Coronary artery (tissue), 2 donors: ENCODE results near the gene SRRM4.
A peak's percentile ranks its signal among the peaks of the same experiment; 100 is the strongest.
"Not testable (repeated sequence)": the region's sequence is repeated elsewhere in the genome, so short reads cannot be mapped to it uniquely, and the experiment has no call there.

Experiments used
- DNase-seq: peaks from one replicate; pipeline ENCODE4 v3.0.0-alpha.2; 2017; ENCODE audit warnings: low spot score
- H3K27ac ChIP-seq, 2 donors: fragments of 200-600 bp; sonication (generic); one replicate each; pipeline ENCODE4 v1.5.1; 2016 to 2019
- H3K4me3 ChIP-seq: fragments of 200-600 bp; sonication (generic); 2 replicates; pipeline ENCODE4 v1.5.1; 2016; ENCODE audit warnings: mild to moderate bottlenecking, moderate library complexity
- TF ChIP-seq, protein P1 (sequence below): fragments of 200-600 bp; sonication (generic); IDR thresholded peaks from one replicate; pipeline ENCODE4 v1.5.1; 2019; ENCODE audit warnings: antibody characterized with exemption

SRRM4 gene

DNA sequence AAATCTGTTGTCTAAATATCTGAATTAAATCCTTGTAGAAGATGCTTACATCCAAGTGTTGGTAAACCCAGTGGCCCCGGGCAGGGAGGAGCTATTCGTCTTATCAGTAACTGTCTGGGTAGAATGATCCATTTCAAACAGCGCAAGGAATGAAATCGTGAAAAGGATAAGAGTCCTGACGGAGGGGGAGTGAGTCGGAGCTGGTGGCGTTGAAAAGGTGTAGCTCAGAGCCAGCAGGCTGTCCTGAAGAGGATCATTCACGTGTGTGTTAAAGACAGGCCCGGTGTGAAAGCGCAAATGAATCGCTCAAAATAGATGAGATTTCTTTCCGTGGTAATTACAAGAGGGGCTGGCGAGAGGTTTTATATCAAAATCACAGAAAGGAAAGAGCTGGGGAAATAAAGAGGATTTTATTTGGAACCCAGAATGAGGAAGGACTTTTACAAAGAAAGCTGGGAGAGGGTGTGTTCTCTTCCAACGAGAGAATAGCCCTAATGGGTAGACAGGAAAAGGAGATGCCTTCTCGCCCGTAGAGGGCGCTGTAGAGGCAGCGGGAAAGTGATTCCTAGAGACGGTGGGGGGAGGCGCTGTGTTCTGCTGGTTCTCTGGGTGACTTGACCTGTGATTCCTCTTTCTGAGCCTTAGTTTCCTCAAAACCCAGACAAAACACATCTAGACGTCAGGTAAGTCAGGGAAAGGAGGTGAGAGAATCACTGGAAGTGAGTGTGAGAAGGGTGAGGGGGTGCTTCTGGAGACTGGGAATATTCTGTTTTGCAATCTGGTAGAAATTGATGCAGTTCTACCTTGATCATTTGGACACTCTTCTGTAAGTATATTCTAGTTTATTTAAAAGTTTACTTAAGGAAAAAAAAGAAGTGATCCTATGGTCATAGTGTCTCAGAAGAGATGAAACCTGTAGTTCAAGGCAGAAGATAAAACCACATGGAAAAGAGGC lies 39.3 kb downstream of the SRRM4 start:
- Histone ChIP-seq H3K27ac (no peak overlapping the region), H3K4me3 (no peak overlapping the region)
- DNase-seq = no peak
- TF ChIP-seq, protein P1, sequence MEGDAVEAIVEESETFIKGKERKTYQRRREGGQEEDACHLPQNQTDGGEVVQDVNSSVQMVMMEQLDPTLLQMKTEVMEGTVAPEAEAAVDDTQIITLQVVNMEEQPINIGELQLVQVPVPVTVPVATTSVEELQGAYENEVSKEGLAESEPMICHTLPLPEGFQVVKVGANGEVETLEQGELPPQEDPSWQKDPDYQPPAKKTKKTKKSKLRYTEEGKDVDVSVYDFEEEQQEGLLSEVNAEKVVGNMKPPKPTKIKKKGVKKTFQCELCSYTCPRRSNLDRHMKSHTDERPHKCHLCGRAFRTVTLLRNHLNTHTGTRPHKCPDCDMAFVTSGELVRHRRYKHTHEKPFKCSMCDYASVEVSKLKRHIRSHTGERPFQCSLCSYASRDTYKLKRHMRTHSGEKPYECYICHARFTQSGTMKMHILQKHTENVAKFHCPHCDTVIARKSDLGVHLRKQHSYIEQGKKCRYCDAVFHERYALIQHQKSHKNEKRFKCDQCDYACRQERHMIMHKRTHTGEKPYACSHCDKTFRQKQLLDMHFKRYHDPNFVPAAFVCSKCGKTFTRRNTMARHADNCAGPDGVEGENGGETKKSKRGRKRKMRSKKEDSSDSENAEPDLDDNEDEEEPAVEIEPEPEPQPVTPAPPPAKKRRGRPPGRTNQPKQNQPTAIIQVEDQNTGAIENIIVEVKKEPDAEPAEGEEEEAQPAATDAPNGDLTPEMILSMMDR = no peak

DNA sequence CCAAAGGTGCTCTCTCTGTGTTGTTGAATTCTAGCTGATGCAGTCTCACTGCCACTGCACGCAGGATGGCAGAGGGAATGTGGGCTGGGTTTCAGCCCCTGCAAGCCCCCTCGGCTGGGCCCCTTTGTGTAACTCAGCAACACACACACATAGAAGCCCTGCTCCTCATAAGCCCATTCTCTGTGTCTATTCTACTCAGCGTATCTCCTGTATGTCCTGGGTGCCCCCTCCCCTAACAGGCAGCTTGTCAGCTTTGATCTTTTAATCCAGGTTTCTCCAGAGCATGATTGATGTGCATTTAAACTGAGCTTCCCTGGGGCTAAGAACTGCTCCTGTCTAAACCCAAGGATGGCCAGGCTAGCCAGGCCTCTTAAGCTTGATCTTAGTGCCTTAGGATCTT lies 43.0 kb downstream of the SRRM4 start:
- H3K27ac ChIP-seq = no peak overlapping the region
- TF ChIP-seq, protein P1 = no peak
- H3K4me3 ChIP-seq = no peak overlapping the region
- no peak for DNase-seq

DNA sequence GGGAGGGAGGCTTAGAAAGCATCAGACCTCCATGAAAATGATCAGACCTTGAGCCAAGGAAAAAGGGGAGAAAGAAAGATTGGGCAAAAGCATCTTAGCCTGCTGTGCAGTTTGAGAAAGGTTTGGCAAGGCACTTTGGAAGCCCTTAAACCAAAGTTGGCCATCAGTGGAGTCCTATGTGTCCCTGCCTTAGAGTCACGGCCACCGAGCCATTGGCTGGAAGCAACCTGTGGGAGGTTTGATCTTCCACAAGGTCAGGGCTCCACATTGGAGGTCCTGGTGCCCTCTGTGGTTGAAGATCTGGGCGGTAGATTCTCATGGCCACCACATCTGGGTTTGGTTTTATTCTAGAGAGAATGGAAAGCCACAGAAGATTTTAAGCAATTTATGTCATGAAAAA lies 44.4 kb downstream of the SRRM4 start:
- TF ChIP-seq, protein P1 = no peak
- Histone ChIP-seq H3K27ac (no peak overlapping the region), H3K4me3 (no peak overlapping the region)
- no peak for DNase-seq

DNA sequence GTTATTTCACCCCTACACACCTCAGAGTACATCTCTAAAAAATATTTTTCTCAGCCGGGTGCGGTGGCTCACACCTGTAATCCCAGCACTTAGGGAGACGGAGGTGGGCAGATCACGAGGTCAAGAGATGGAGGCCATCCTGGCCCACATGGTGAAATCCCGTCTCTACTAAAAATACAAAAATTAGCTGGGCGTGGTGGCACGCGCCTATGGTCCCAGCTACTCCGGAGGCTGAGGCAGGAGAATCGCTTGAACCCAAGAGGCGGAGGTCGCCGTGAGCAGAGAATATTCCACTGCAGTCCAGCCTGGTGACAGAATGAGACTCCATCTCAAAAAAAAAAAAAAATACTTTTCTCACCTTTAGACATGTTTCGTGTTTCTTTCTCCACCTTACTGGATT lies 52.0 kb downstream of the SRRM4 start:
- H3K27ac ChIP-seq, DNase-seq, H3K4me3 ChIP-seq: not testable (repeated sequence)

DNA sequence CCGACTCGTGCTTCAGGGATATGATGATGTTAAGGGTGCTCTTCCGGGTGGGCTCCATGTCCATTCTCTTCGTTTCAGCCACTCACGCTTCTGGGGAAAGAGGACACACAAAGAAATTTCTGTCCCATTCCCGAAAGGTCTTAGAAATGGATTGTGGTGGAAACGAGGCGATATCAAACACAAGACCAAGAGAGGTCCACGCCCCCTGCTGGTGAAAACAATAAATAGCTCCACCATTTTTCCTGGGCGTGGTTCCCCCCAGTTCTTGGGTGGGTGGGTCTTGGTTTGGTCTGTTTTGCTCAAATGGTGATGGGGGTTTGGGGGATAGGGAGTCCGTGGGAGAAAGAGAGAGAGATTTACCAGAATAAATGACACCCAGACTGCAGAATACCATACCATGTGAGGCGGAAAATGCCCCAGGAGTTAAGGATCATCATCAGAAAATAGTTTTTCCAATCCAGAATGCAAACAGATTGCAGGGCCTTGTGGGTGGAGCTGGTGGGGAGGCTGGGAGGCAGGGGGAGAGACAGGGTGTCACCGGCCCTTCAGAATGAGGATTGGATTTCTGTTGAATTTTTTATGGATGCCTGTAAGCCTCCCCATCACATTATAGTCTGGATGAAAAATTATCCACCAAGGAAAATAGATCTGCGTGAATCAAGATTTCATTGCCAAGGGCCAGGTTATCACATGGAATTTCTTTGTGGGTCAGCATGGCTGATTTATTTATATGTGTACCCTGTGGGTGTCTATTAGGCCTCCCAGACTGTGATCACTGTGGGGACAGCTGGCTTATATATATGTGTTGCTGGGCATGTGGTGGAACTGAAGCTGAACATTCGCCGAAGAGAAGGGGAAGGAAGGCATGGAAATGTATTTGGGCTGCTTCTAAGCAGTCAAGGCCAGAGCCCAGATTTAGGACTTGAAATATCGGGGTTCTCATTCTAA lies 55.8 kb downstream of the SRRM4 start:
- DNase-seq = no peak
- no peak overlapping the region for H3K27ac ChIP-seq
- no peak overlapping the region for H3K4me3 ChIP-seq
- TF ChIP-seq, protein P1 = peak; percentile 36

DNA sequence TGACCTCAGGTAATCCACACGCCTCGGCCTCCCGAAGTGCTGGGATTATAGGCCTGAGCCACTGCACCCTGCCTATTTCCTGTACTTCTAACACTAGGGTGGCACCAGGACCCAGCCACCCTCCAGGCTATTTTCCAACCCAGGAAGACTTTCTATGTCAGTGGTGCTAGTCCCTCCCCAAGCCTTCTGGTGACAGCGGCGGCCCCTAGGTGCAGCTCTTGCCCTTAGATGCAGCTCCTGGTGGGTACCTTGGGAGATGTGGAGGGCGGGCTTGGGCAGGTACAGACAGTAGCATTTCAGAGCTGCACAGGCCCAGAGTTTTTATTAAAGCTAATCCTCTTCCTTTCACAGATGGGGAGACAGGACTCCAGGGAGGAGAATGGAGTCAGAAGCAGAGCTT lies 62.8 kb downstream of the SRRM4 start:
- Histone ChIP-seq H3K27ac (no peak overlapping the region), H3K4me3 (no peak overlapping the region)
- TF ChIP-seq, protein P1 = no peak
- DNase-seq = no peak

DNA sequence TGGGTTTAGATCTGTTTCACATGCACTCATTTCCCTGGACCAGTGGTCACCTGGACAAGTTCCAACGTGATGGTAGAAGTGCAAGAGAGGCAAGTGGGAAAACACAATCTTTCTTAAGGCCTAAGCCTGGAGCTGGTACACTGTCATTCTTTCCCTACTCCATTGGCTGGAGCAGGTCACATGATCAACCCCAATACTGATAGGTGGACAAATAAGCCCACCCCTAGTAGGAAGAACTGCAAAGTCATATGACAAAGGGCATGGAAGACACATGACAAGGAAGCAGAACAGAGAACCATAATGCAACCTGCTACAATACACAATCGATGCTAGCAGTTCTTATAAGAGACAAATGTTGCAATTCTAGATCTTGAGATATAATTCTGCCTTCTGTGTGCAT lies 66.3 kb downstream of the SRRM4 start:
- TF ChIP-seq, protein P1 = no peak
- no peak overlapping the region for H3K27ac ChIP-seq
- no peak for DNase-seq
- H3K4me3 ChIP-seq = no peak overlapping the region
